HUES64 (cell line): ENCODE data around the gene CD164L2.
"Not testable (repeated sequence)": the region's sequence is repeated elsewhere in the genome, so short reads cannot be mapped to it uniquely, and the experiment has no call there.

Source experiments
- H3K27ac ChIP-seq: 2 replicates; pipeline ENCODE4 v1.7.0; 2013; ENCODE audit warnings: low read depth, low read length, inconsistent platforms
- H3K27me3 ChIP-seq: 2 replicates; pipeline ENCODE4 v1.6.1; 2013; ENCODE audit warnings: mild to moderate bottlenecking, low read length; ENCODE audit not compliant: insufficient read depth
- H3K36me3 ChIP-seq: 2 replicates; pipeline ENCODE4 v1.6.1; 2013; ENCODE audit warnings: mild to moderate bottlenecking, low read length; ENCODE audit not compliant: insufficient read depth
- H3K4me1 ChIP-seq: 2 replicates; pipeline ENCODE4 v1.6.1; 2013; ENCODE audit warnings: mild to moderate bottlenecking, low read length, moderate library complexity; ENCODE audit not compliant: insufficient read depth
- H3K4me3 ChIP-seq: 2 replicates; pipeline ENCODE4 v1.5.1; 2013; ENCODE audit warnings: mild to moderate bottlenecking, low read length, moderate library complexity
- H3K9ac ChIP-seq: 2 replicates; pipeline ENCODE4 v1.6.1; 2013; ENCODE audit warnings: mild to moderate bottlenecking, low read depth, low read length
- H3K9me3 ChIP-seq: 2 replicates; pipeline ENCODE4 v1.6.1; 2013; ENCODE audit warnings: low read depth, low read length; ENCODE audit not compliant: insufficient read depth
- WGBS: fragments of 150-250, 120-280 bp; methylation state at CpG from one replicate; pipeline ENCODE4 v1.1.7; 2013; ENCODE audit warnings: missing lambda C conversion rate; 5-methylcytosine and 5-hydroxymethylcytosine counted together

Gene CD164L2

GRCh38 chr1:27395441-27396195 is 12.5 kb upstream of the CD164L2 start:
- no peaks in the 10 kb centered on the region for H3K36me3 ChIP-seq
- no peak overlapping the region for H3K9ac ChIP-seq
- H3K27ac ChIP-seq = no peak overlapping the region
- 12% methylated on average over 8 of the region's 10 CpGs for WGBS
- peaks cover 13% of the 10 kb centered on the region for H3K4me1 ChIP-seq
- no peaks in the 10 kb centered on the region for H3K9me3 ChIP-seq
- no peak overlapping the region for H3K4me3 ChIP-seq
- no peaks in the 10 kb centered on the region for H3K27me3 ChIP-seq

GRCh38 chr1:27394925-27395324 is 11.8 kb upstream of the CD164L2 start:
- Histone ChIP-seq H3K27me3 (no peaks in the 10 kb centered on the region), H3K9ac (no peak overlapping the region), H3K4me3 (no peak overlapping the region), H3K27ac (no peak overlapping the region), H3K9me3 (no peaks in the 10 kb centered on the region), H3K4me1 (peaks cover 13% of the 10 kb centered on the region), H3K36me3 (no peaks in the 10 kb centered on the region)
- 89% methylated on average over 1 of the region's 1 CpG for WGBS

- H3K9me3 ChIP-seq = no peaks in the 10 kb centered on the region
- no peak overlapping the region for H3K27ac ChIP-seq
- no peaks in the 10 kb centered on the region for H3K36me3 ChIP-seq
- H3K4me1 ChIP-seq = peaks cover 13% of the 10 kb centered on the region
- H3K9ac ChIP-seq = no peak overlapping the region
- WGBS = 95% methylated on average over 9 of the region's 9 CpGs
- no peaks in the 10 kb centered on the region for H3K27me3 ChIP-seq
- H3K4me3 ChIP-seq = no peak overlapping the region
Observed at GRCh38 chr1:27394282-27394658, 11.1 kb upstream of the CD164L2 start.

GRCh38 chr1:27393641-27394281 is 10.6 kb upstream of the CD164L2 start:
- Histone ChIP-seq H3K36me3 (no peaks in the 10 kb centered on the region), H3K4me3 (peak overlapping the region; percentile 84), H3K27me3 (no peaks in the 10 kb centered on the region), H3K27ac (no peak overlapping the region), H3K9me3 (no peaks in the 10 kb centered on the region), H3K9ac (no peak overlapping the region), H3K4me1 (peaks cover 9% of the 10 kb centered on the region)
- WGBS = 95% methylated on average over 18 of the region's 18 CpGs

- H3K27ac ChIP-seq = peak overlapping the region; percentile 73; the same call in 1 of the 2 replicates
- no peaks in the 10 kb centered on the region for H3K9me3 ChIP-seq
- peak overlapping the region; percentile 89 for H3K9ac ChIP-seq
- H3K36me3 ChIP-seq = no peaks in the 10 kb centered on the region
- H3K4me3 ChIP-seq = peak overlapping the region; percentile 84
- no peaks in the 10 kb centered on the region for H3K27me3 ChIP-seq
- H3K4me1 ChIP-seq = peaks cover 3% of the 10 kb centered on the region
- 17% methylated on average over 30 of the region's 30 CpGs for WGBS
Observed at GRCh38 chr1:27392778-27393635, 9.9 kb upstream of the CD164L2 start.

GRCh38 chr1:27392096-27392777 is 9.1 kb upstream of the CD164L2 start, which contains the start of gene GPR3:
Gene GPR3 (plus strand): TSS chr1:27392622. CDS start chr1:27393799, 1,177 bp downstream.
- Histone ChIP-seq H3K9me3 (no peaks in the 10 kb centered on the region), H3K4me1 (no peaks in the 10 kb centered on the region; the same call in 1 of the 2 replicates), H3K27ac (peak within 1 kb of the TSS; percentile 73; the same call in 1 of the 2 replicates), H3K4me3 (peak within 1 kb of the TSS; percentile 84), H3K27me3 (no peaks in the 10 kb centered on the region), H3K36me3 (no peaks in the 10 kb centered on the region), H3K9ac (peak within 1 kb of the TSS; percentile 89)
- 4% methylated on average over 69 of the region's 69 CpGs for WGBS

GRCh38 chr1:27391511-27392095 is 8.5 kb upstream of the CD164L2 start:
- H3K9ac ChIP-seq = no peak overlapping the region

GRCh38 chr1:27388337-27389005 is 5.3 kb upstream of the CD164L2 start:
- no peak overlapping the region for H3K9ac ChIP-seq
- no peaks in the 10 kb centered on the region for H3K36me3 ChIP-seq
- no peak overlapping the region for H3K27ac ChIP-seq
- no peak overlapping the region for H3K4me3 ChIP-seq
- H3K4me1 ChIP-seq = no peaks in the 10 kb centered on the region; the same call in 1 of the 2 replicates
- no peaks in the 10 kb centered on the region for H3K9me3 ChIP-seq
- no peaks in the 10 kb centered on the region for H3K27me3 ChIP-seq
- 41% methylated on average over 5 of the region's 5 CpGs for WGBS

More at GRCh38 chr1:27391511-27392095, 8.5 kb upstream of the CD164L2 start:
- H3K36me3 ChIP-seq = no peaks in the 10 kb centered on the region
- H3K27ac ChIP-seq = no peak overlapping the region
- 43% methylated on average over 13 of the region's 13 CpGs for WGBS
- H3K4me1 ChIP-seq = no peaks in the 10 kb centered on the region; the same call in 1 of the 2 replicates
- H3K9me3 ChIP-seq = no peaks in the 10 kb centered on the region
- no peaks in the 10 kb centered on the region for H3K27me3 ChIP-seq
- peak overlapping the region; percentile 84 for H3K4me3 ChIP-seq

GRCh38 chr1:27384797-27385196 is 1.7 kb upstream of the CD164L2 start:
- H3K9ac ChIP-seq, H3K27ac ChIP-seq, H3K4me3 ChIP-seq, H3K9me3 ChIP-seq, H3K36me3 ChIP-seq, H3K4me1 ChIP-seq: not testable (repeated sequence)
- H3K27me3 ChIP-seq = peaks cover 15% of the 10 kb centered on the region
- 100% methylated on average over 2 of the region's 3 CpGs for WGBS

- Histone ChIP-seq H3K27me3 (peaks cover 15% of the 10 kb centered on the region), H3K36me3 (no peaks in the 10 kb centered on the region), H3K4me3 (no peak overlapping the region), H3K4me1 (no peaks in the 10 kb centered on the region), H3K9me3 (no peaks in the 10 kb centered on the region), H3K27ac (no peak overlapping the region), H3K9ac (no peak overlapping the region)
- 87% methylated on average over 13 of the region's 13 CpGs for whole genome bisulfite sequencing
Observed at GRCh38 chr1:27383661-27384060, 528 bp upstream of the CD164L2 start.
